ENCODE data around the gene INCENP. TPM values are rescaled to one million over a fixed set of nuclear protein-coding genes. Genes with fewer than 3 reads are reported as not detected.
A peak's percentile ranks its signal among the peaks of the same experiment; 100 is the strongest.

INCENP gene
- polyA plus RNA-seq, 6 donors from 2014 or later = 1.3 to 2.8 (median 2.0) TPM; not detected in 1

GRCh38 chr11:62139526-62140303 is 15.9 kb downstream of the INCENP start:
- DNase-seq = no peak
- Mint-ChIP-seq H3K27ac (no peak overlapping the region), H3K36me3 (peaks cover 1 to 3% of the 10 kb centered on the region in 2 donors), H3K27me3 (no peaks in the 10 kb centered on the region), H3K4me3 (no peak overlapping the region), H3K9me3 (no peaks in the 10 kb centered on the region), H3K4me1 (peaks cover 0 to 4% (median 0%) of the 10 kb centered on the region in 3 donors)
- ATAC-seq (ENCODE audit: low read depth in 2 of 2) = no peak

- H3K36me3 Mint-ChIP-seq = peaks cover 3 to 9% of the 10 kb centered on the region in 2 donors
- H3K27me3 Mint-ChIP-seq = no peaks in the 10 kb centered on the region
- H3K4me3 Mint-ChIP-seq = no peak overlapping the region
- peaks cover 0 to 4% (median 0%) of the 10 kb centered on the region in 3 donors for H3K4me1 Mint-ChIP-seq
- DNase-seq (no peak), ATAC-seq (ENCODE audit: low read depth in 2 of 2) (no peak)
- no peaks in the 10 kb centered on the region for H3K9me3 Mint-ChIP-seq
- no peak overlapping the region for H3K27ac Mint-ChIP-seq
These were observed 16.7 kb downstream of the INCENP start for GRCh38 chr11:62140304-62141110.

- H3K36me3 Mint-ChIP-seq = peaks cover 7 to 12% of the 10 kb centered on the region in 2 donors
- H3K27me3 Mint-ChIP-seq = no peaks in the 10 kb centered on the region
- no peak overlapping the region for H3K4me3 Mint-ChIP-seq
- no peak for ATAC-seq (ENCODE audit: low read depth in 2 of 2)
- H3K4me1 Mint-ChIP-seq = peaks cover 0 to 4% (median 0%) of the 10 kb centered on the region in 3 donors
- H3K27ac Mint-ChIP-seq = no peak overlapping the region
- no peaks in the 10 kb centered on the region for H3K9me3 Mint-ChIP-seq
- no peak for DNase-seq
These were observed 17.6 kb downstream of the INCENP start for GRCh38 chr11:62141111-62142042.

- ATAC-seq (ENCODE audit: low read depth in 2 of 2) (no peak), DNase-seq (no peak)
- peaks cover 5 to 17% of the 10 kb centered on the region in 2 donors for H3K36me3 Mint-ChIP-seq
- no peaks in the 10 kb centered on the region for H3K27me3 Mint-ChIP-seq
- no peak overlapping the region for H3K27ac Mint-ChIP-seq
- H3K4me3 Mint-ChIP-seq = no peak overlapping the region
- H3K9me3 Mint-ChIP-seq = no peaks in the 10 kb centered on the region
- H3K4me1 Mint-ChIP-seq = no peaks in the 10 kb centered on the region
These were observed 18.2 kb downstream of the INCENP start for GRCh38 chr11:62142043-62142375.

- Mint-ChIP-seq H3K27me3 (no peaks in the 10 kb centered on the region), H3K4me3 (no peak overlapping the region), H3K4me1 (no peaks in the 10 kb centered on the region), H3K27ac (no peak overlapping the region), H3K9me3 (no peaks in the 10 kb centered on the region), H3K36me3 (peaks cover 5 to 26% of the 10 kb centered on the region in 2 donors)
- DNase-seq (no peak), ATAC-seq (ENCODE audit: low read depth in 2 of 2) (no peak)
These were observed 19.1 kb downstream of the INCENP start for GRCh38 chr11:62142921-62143320.

GRCh38 chr11:62143727-62144126 is 19.9 kb downstream of the INCENP start:
- no peak overlapping the region for H3K4me3 Mint-ChIP-seq
- no peaks in the 10 kb centered on the region for H3K27me3 Mint-ChIP-seq
- no peak for DNase-seq
- no peaks in the 10 kb centered on the region for H3K9me3 Mint-ChIP-seq
- no peaks in the 10 kb centered on the region for H3K4me1 Mint-ChIP-seq
- ATAC-seq (ENCODE audit: low read depth in 2 of 2) = no peak
- peaks cover 5 to 26% of the 10 kb centered on the region in 2 donors for H3K36me3 Mint-ChIP-seq
- H3K27ac Mint-ChIP-seq = peak overlapping the region in 1 of 6 donors; percentile 75

GRCh38 chr11:62144641-62145255 is 20.9 kb downstream of the INCENP start:
- Mint-ChIP-seq H3K27me3 (no peaks in the 10 kb centered on the region), H3K36me3 (peaks cover 11 to 26% of the 10 kb centered on the region in 2 donors), H3K4me3 (no peak overlapping the region), H3K4me1 (no peaks in the 10 kb centered on the region), H3K9me3 (no peaks in the 10 kb centered on the region), H3K27ac (peak overlapping the region in 2 of 6 donors; percentile 62 to 80)
- no peak for DNase-seq
- no peak for ATAC-seq (ENCODE audit: low read depth in 2 of 2)

- Mint-ChIP-seq H3K4me1 (no peaks in the 10 kb centered on the region), H3K36me3 (peaks cover 11 to 30% of the 10 kb centered on the region in 2 donors), H3K27me3 (no peaks in the 10 kb centered on the region), H3K4me3 (no peak overlapping the region), H3K9me3 (no peaks in the 10 kb centered on the region), H3K27ac (peak overlapping the region in 1 of 6 donors; percentile 80)
- ATAC-seq (ENCODE audit: low read depth in 2 of 2) (no peak), DNase-seq (no peak)
These were observed 21.6 kb downstream of the INCENP start for GRCh38 chr11:62145261-62145871.

- Mint-ChIP-seq H3K36me3 (peaks cover 15 to 41% of the 10 kb centered on the region in 2 donors), H3K9me3 (no peaks in the 10 kb centered on the region), H3K27ac (peak overlapping the region in 1 of 6 donors; percentile 49), H3K4me1 (no peaks in the 10 kb centered on the region), H3K4me3 (no peak overlapping the region), H3K27me3 (no peaks in the 10 kb centered on the region)
- no peak for DNase-seq
- no peak for ATAC-seq (ENCODE audit: low read depth in 2 of 2)
These were observed 22.8 kb downstream of the INCENP start for GRCh38 chr11:62146476-62147200.

GRCh38 chr11:62147545-62147944 is 23.7 kb downstream of the INCENP start:
- no peaks in the 10 kb centered on the region for H3K9me3 Mint-ChIP-seq
- DNase-seq (no peak), ATAC-seq (ENCODE audit: low read depth in 2 of 2) (no peak)
- H3K27me3 Mint-ChIP-seq = no peaks in the 10 kb centered on the region
- H3K36me3 Mint-ChIP-seq = peaks cover 19 to 42% of the 10 kb centered on the region in 2 donors
- no peak overlapping the region for H3K4me3 Mint-ChIP-seq
- H3K27ac Mint-ChIP-seq = peak overlapping the region in 1 of 6 donors; percentile 44
- no peaks in the 10 kb centered on the region for H3K4me1 Mint-ChIP-seq

- no peaks in the 10 kb centered on the region for H3K4me1 Mint-ChIP-seq
- DNase-seq (no peak), ATAC-seq (ENCODE audit: low read depth in 2 of 2) (no peak)
- peak overlapping the region in 1 of 6 donors; percentile 49 for H3K27ac Mint-ChIP-seq
- peaks cover 27 to 42% of the 10 kb centered on the region in 2 donors for H3K36me3 Mint-ChIP-seq
- H3K4me3 Mint-ChIP-seq = no peak overlapping the region
- no peaks in the 10 kb centered on the region for H3K9me3 Mint-ChIP-seq
- H3K27me3 Mint-ChIP-seq = no peaks in the 10 kb centered on the region
These were observed 24.6 kb downstream of the INCENP start for GRCh38 chr11:62148271-62148980.
